ENCODE measurements around the gene RGS6.
A peak's percentile ranks its signal among the peaks of the same experiment; 100 is the strongest.

Gene RGS6

DNA sequence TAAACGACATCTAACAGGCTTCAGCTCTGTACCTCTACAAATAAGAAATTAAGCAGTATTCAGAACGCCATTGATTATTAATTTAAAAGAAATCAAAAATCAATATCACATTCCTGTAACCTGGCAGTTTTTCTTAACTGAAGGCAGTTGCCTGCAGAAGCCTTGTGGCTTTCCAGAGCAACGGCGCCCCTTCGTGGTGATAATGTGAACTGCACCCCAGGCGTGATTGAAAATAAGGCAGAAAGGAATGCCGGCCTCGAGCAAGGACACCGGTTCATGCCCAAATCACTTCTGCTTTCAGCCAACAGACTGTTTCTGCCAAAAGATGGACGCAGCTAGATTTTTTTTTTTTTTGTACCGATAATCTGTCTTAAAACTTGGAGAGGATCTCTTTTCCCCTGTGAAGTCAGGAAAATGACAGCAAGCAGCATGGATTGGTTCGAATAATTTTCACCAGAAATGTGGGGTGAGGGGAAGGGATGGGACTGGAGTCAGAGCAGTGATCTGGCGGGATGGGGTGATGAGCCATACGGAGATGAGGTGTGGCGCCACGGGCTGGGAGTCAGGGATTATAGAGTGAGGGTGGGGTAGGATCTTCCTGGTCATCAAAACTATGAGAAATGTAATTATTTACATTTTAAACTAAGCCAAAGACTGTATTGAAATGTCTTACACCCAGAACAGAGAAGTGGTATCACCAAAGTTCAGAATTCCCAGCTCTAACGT is 488.7 kb downstream of the RGS6 start:
- H4K8ac ChIP-seq (ENCODE audit: low read length) = no peak overlapping the region
- no peak overlapping the region for H2BK15ac ChIP-seq (ENCODE audit: low read depth, poor library complexity, severe bottlenecking)
- H3K27me3 ChIP-seq (ENCODE audit: control insufficient read depth in 1 of 2, insufficient read depth in 1 of 2, low read length in 2 of 2) = peaks cover 0 to 3% of the 10 kb centered on the region in 2 experiments
- H3K9me3 ChIP-seq (ENCODE audit: control insufficient read depth, low read length) = no peaks in the 10 kb centered on the region
- H3K4me1 ChIP-seq (ENCODE audit: control insufficient read depth, insufficient read depth, low read depth, low read length) = no peaks in the 10 kb centered on the region
- H2BK12ac ChIP-seq (ENCODE audit: low read length in 2 of 2) = no peak overlapping the region
- H3K4me3 ChIP-seq (ENCODE audit: insufficient read depth in 1 of 2, low read depth in 1 of 2, low read length in 2 of 2) = no peak overlapping the region
- no peak overlapping the region for H2AFZ ChIP-seq (ENCODE audit: low read depth, low read length)
- H4K91ac ChIP-seq (ENCODE audit: low read length) = no peak overlapping the region
- no peak overlapping the region for H3K14ac ChIP-seq (ENCODE audit: low read length in 2 of 2)
- no peaks in the 10 kb centered on the region for H3K36me3 ChIP-seq (ENCODE audit: control insufficient read depth in 1 of 2, insufficient read depth in 2 of 2, low read depth in 1 of 2, low read length in 2 of 2)
- whole genome bisulfite sequencing = 28% methylated on average over 15 of the region's 17 CpGs
- H2BK120ac ChIP-seq (ENCODE audit: low read depth, low read length) = no peak overlapping the region
- no peak overlapping the region for H3K4me2 ChIP-seq (ENCODE audit: low read length, poor library complexity, severe bottlenecking)
- DNase-seq = peak; percentile 53
- no peak overlapping the region for H2AK5ac ChIP-seq (ENCODE audit: low read length, severe bottlenecking)
- no peak overlapping the region for H3K4ac ChIP-seq (ENCODE audit: low read depth in 1 of 2, low read length in 2 of 2)
- H3K18ac ChIP-seq (ENCODE audit: low read depth in 1 of 2, low read length in 2 of 2) = no peak overlapping the region
- H3K23ac ChIP-seq (ENCODE audit: low read length in 2 of 2) = no peak overlapping the region
- H3K9ac ChIP-seq (ENCODE audit: low read length) = peak overlapping the region; percentile 43
- no peak overlapping the region for H2BK5ac ChIP-seq (ENCODE audit: low read depth, low read length, poor library complexity, severe bottlenecking)
- H3K79me1 ChIP-seq (replicated peaks; ENCODE audit: low read length, poor library complexity, severe bottlenecking) = no peaks in the 10 kb centered on the region
- H3K27ac ChIP-seq (ENCODE audit: low read length, poor library complexity, severe bottlenecking) = no peak overlapping the region

DNA sequence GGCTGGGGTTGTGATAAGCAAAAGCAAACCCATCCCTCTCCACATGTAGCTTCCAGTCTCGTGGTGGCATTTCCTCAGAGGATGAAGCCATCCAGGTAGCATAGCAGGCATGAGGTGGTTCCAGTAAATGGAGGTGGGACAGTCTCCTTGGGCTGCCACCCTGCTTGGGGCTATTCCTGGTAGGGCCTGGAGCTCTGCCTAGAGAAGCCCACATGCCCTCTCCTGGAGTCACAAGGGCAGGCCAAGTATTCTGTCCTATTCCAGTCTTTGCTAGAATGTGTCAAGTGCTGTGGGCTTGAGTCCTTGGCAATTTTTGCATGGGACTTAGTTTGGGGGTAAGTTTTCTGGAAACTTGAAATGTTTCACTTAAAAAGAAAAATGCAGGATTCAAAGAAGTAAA is 491.7 kb downstream of the RGS6 start:
- H2BK5ac ChIP-seq (ENCODE audit: low read depth, low read length, poor library complexity, severe bottlenecking) = no peak overlapping the region
- no peak overlapping the region for H4K91ac ChIP-seq (ENCODE audit: low read length)
- no peak overlapping the region for H3K23ac ChIP-seq (ENCODE audit: low read length in 2 of 2)
- H2BK12ac ChIP-seq (ENCODE audit: low read length in 2 of 2) = no peak overlapping the region
- H3K36me3 ChIP-seq (ENCODE audit: control insufficient read depth in 1 of 2, insufficient read depth in 2 of 2, low read depth in 1 of 2, low read length in 2 of 2) = no peaks in the 10 kb centered on the region
- H3K79me1 ChIP-seq (replicated peaks; ENCODE audit: low read length, poor library complexity, severe bottlenecking) = no peaks in the 10 kb centered on the region
- H2BK120ac ChIP-seq (ENCODE audit: low read depth, low read length) = no peak overlapping the region
- H3K9ac ChIP-seq (ENCODE audit: low read length) = no peak overlapping the region
- H2BK15ac ChIP-seq (ENCODE audit: low read depth, poor library complexity, severe bottlenecking) = no peak overlapping the region
- WGBS = 81% methylated on average over 1 of the region's 1 CpG
- H2AK5ac ChIP-seq (ENCODE audit: low read length, severe bottlenecking) = no peak overlapping the region
- H3K27me3 ChIP-seq (ENCODE audit: control insufficient read depth in 1 of 2, insufficient read depth in 1 of 2, low read length in 2 of 2) = peaks cover 0 to 3% of the 10 kb centered on the region in 2 experiments
- no peak overlapping the region for H3K14ac ChIP-seq (ENCODE audit: low read length in 2 of 2)
- no peak overlapping the region for H3K4ac ChIP-seq (ENCODE audit: low read depth in 1 of 2, low read length in 2 of 2)
- H4K8ac ChIP-seq (ENCODE audit: low read length) = no peak overlapping the region
- no peak overlapping the region for H3K4me3 ChIP-seq (ENCODE audit: insufficient read depth in 1 of 2, low read depth in 1 of 2, low read length in 2 of 2)
- no peaks in the 10 kb centered on the region for H3K4me1 ChIP-seq (ENCODE audit: control insufficient read depth, insufficient read depth, low read depth, low read length)
- no peaks in the 10 kb centered on the region for H3K9me3 ChIP-seq (ENCODE audit: control insufficient read depth, low read length)
- DNase-seq = no peak
- H3K18ac ChIP-seq (ENCODE audit: low read depth in 1 of 2, low read length in 2 of 2) = no peak overlapping the region
- no peak overlapping the region for H3K4me2 ChIP-seq (ENCODE audit: low read length, poor library complexity, severe bottlenecking)
- H3K27ac ChIP-seq (ENCODE audit: low read length, poor library complexity, severe bottlenecking) = no peak overlapping the region
- no peak overlapping the region for H2AFZ ChIP-seq (ENCODE audit: low read depth, low read length)

DNA sequence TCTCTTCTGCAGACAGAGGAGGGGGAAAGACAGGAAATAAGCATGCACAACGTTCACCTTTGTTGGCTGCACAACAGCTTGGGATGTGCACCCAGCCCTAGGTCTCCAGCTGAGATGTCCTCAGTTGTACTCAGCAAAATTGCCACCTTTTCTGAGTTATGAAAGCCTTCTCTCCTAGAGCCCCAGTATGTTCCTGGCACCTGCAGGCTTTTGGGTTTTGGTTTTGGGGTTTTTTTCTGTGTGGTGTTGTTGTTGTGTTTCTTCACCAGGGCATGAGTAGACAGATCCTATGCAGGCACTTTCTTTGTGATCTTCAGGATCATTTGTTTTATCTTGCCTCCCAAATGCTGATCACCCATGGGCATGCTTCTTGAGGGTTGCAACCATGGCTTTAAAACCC is 498.2 kb downstream of the RGS6 start:
- Histone ChIP-seq H2AK5ac (ENCODE audit: low read length, severe bottlenecking) (no peak overlapping the region), H3K23ac (ENCODE audit: low read length in 2 of 2) (no peak overlapping the region)

DNA sequence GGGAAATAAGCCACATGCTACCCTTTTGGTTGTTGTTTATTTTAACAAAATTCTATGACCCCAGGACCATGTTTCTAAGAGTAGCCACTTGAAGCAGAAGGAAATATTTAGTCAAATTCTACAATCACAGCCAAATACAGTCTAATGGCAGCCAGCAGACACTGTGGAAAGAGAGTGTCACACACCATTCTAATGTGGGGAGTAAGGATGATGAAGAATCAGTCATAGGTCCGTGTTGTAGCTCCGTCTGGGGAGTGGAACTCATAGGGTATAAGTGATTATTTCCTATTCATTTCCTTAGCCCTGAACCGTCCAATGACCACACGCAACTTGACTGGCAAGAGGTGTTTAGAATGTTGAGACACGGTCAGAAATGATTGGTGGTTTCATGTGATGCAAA is 500.5 kb downstream of the RGS6 start:
- H3K4me3 ChIP-seq (ENCODE audit: insufficient read depth in 1 of 2, low read depth in 1 of 2, low read length in 2 of 2) = no peak overlapping the region
- no peak overlapping the region for H4K8ac ChIP-seq (ENCODE audit: low read length)
- H3K36me3 ChIP-seq (ENCODE audit: control insufficient read depth in 1 of 2, insufficient read depth in 2 of 2, low read depth in 1 of 2, low read length in 2 of 2) = no peaks in the 10 kb centered on the region
- no peak overlapping the region for H2BK5ac ChIP-seq (ENCODE audit: low read depth, low read length, poor library complexity, severe bottlenecking)
- H3K4ac ChIP-seq (ENCODE audit: low read depth in 1 of 2, low read length in 2 of 2) = no peak overlapping the region
- WGBS = 75% methylated on average over 5 of the region's 5 CpGs
- H3K79me1 ChIP-seq (replicated peaks; ENCODE audit: low read length, poor library complexity, severe bottlenecking) = no peaks in the 10 kb centered on the region
- H3K9me3 ChIP-seq (ENCODE audit: control insufficient read depth, low read length) = no peaks in the 10 kb centered on the region
- no peak overlapping the region for H2AK5ac ChIP-seq (ENCODE audit: low read length, severe bottlenecking)
- H3K27ac ChIP-seq (ENCODE audit: low read length, poor library complexity, severe bottlenecking) = no peak overlapping the region
- H4K91ac ChIP-seq (ENCODE audit: low read length) = no peak overlapping the region
- H2BK120ac ChIP-seq (ENCODE audit: low read depth, low read length) = no peak overlapping the region
- H3K27me3 ChIP-seq (ENCODE audit: control insufficient read depth in 1 of 2, insufficient read depth in 1 of 2, low read length in 2 of 2) = peaks cover 4 to 26% of the 10 kb centered on the region in 2 experiments
- DNase-seq = no peak
- H3K18ac ChIP-seq (ENCODE audit: low read depth in 1 of 2, low read length in 2 of 2) = no peak overlapping the region
- no peak overlapping the region for H3K14ac ChIP-seq (ENCODE audit: low read length in 2 of 2)
- no peak overlapping the region for H3K9ac ChIP-seq (ENCODE audit: low read length)
- no peak overlapping the region for H3K23ac ChIP-seq (ENCODE audit: low read length in 2 of 2)
- H2BK12ac ChIP-seq (ENCODE audit: low read length in 2 of 2) = no peak overlapping the region
- no peak overlapping the region for H3K4me2 ChIP-seq (ENCODE audit: low read length, poor library complexity, severe bottlenecking)
- no peaks in the 10 kb centered on the region for H3K4me1 ChIP-seq (ENCODE audit: control insufficient read depth, insufficient read depth, low read depth, low read length)
- no peak overlapping the region for H2BK15ac ChIP-seq (ENCODE audit: low read depth, poor library complexity, severe bottlenecking)
- H2AFZ ChIP-seq (ENCODE audit: low read depth, low read length) = no peak overlapping the region

More for the DNA sequence above, 498.2 kb downstream of the RGS6 start:
- WGBS = 14% methylated on average over 1 of the region's 1 CpG
- no peaks in the 10 kb centered on the region for H3K79me1 ChIP-seq (replicated peaks; ENCODE audit: low read length, poor library complexity, severe bottlenecking)
- H3K4me3 ChIP-seq (ENCODE audit: insufficient read depth in 1 of 2, low read depth in 1 of 2, low read length in 2 of 2) = no peak overlapping the region
- no peaks in the 10 kb centered on the region for H3K9me3 ChIP-seq (ENCODE audit: control insufficient read depth, low read length)
- H3K18ac ChIP-seq (ENCODE audit: low read depth in 1 of 2, low read length in 2 of 2) = no peak overlapping the region
- H3K4me2 ChIP-seq (ENCODE audit: low read length, poor library complexity, severe bottlenecking) = no peak overlapping the region
- H2BK12ac ChIP-seq (ENCODE audit: low read length in 2 of 2) = no peak overlapping the region
- H2BK15ac ChIP-seq (ENCODE audit: low read depth, poor library complexity, severe bottlenecking) = no peak overlapping the region
- no peak overlapping the region for H3K27ac ChIP-seq (ENCODE audit: low read length, poor library complexity, severe bottlenecking)
- no peak for DNase-seq
- H4K8ac ChIP-seq (ENCODE audit: low read length) = no peak overlapping the region
- H3K4ac ChIP-seq (ENCODE audit: low read depth in 1 of 2, low read length in 2 of 2) = no peak overlapping the region
- H2BK5ac ChIP-seq (ENCODE audit: low read depth, low read length, poor library complexity, severe bottlenecking) = no peak overlapping the region
- no peak overlapping the region for H2AFZ ChIP-seq (ENCODE audit: low read depth, low read length)
- peaks cover 4 to 14% of the 10 kb centered on the region in 2 experiments for H3K27me3 ChIP-seq (ENCODE audit: control insufficient read depth in 1 of 2, insufficient read depth in 1 of 2, low read length in 2 of 2)
- H3K4me1 ChIP-seq (ENCODE audit: control insufficient read depth, insufficient read depth, low read depth, low read length) = no peaks in the 10 kb centered on the region
- H3K9ac ChIP-seq (ENCODE audit: low read length) = no peak overlapping the region
- no peak overlapping the region for H4K91ac ChIP-seq (ENCODE audit: low read length)
- no peak overlapping the region for H2BK120ac ChIP-seq (ENCODE audit: low read depth, low read length)
- H3K14ac ChIP-seq (ENCODE audit: low read length in 2 of 2) = no peak overlapping the region
- no peaks in the 10 kb centered on the region for H3K36me3 ChIP-seq (ENCODE audit: control insufficient read depth in 1 of 2, insufficient read depth in 2 of 2, low read depth in 1 of 2, low read length in 2 of 2)
